GM21381 (cell line): ENCODE results near the gene GMCL2.
"Not testable (repeated sequence)": the region's sequence is repeated elsewhere in the genome, so short reads cannot be mapped to it uniquely, and the experiment has no call there.

ENCODE experiments used
- ATAC-seq: cut with Tn5 transposase; IDR thresholded peaks from one replicate; pipeline ENCODE4 v1.9.1; 2021; ENCODE audit warnings: mild to moderate bottlenecking, moderate library complexity; ENCODE audit not compliant: unreplicated experiment

The GMCL2 gene

GRCh38 chr5:178187014-178187413 is at the start of gene GMCL2:
TSS of gene GMCL2 (minus strand) at chr5:178187371. CDS start at chr5:178187299, 72 bp downstream.
- ATAC-seq: no peak

- no peak for ATAC-seq
These were observed 49.5 kb upstream of the GMCL2 start for GRCh38 chr5:178236679-178237078.

- no peak for ATAC-seq
These were observed 49.0 kb upstream of the GMCL2 start for GRCh38 chr5:178236126-178236525.

GRCh38 chr5:178235588-178235974 is 48.4 kb upstream of the GMCL2 start:
- ATAC-seq: no peak

- ATAC-seq: no peak
These were observed 47.8 kb upstream of the GMCL2 start for GRCh38 chr5:178234750-178235587.

- no peak for ATAC-seq
These were observed 47.1 kb upstream of the GMCL2 start for GRCh38 chr5:178234121-178234749.

- no peak for ATAC-seq
These were observed 45.8 kb upstream of the GMCL2 start for GRCh38 chr5:178232920-178233429.

- ATAC-seq: peak; percentile 58
These were observed 45.2 kb upstream of the GMCL2 start, which contains the start of gene PHYKPL for GRCh38 chr5:178232124-178232919. TSS of gene PHYKPL (minus strand) at chr5:178232802. CDS start at chr5:178232550, 252 bp downstream.

- ATAC-seq: no peak
These were observed 44.5 kb upstream of the GMCL2 start for GRCh38 chr5:178231539-178232123.

GRCh38 chr5:178230879-178231538 is 43.8 kb upstream of the GMCL2 start:
- no peak for ATAC-seq

GRCh38 chr5:178229861-178230260 is 42.7 kb upstream of the GMCL2 start:
- ATAC-seq: no peak

GRCh38 chr5:178229111-178229510 is 41.9 kb upstream of the GMCL2 start:
- not testable (repeated sequence) for ATAC-seq

- no peak for ATAC-seq
These were observed 41.4 kb upstream of the GMCL2 start for GRCh38 chr5:178228609-178229008.

- no peak for ATAC-seq
These were observed 40.8 kb upstream of the GMCL2 start for GRCh38 chr5:178227929-178228328.

GRCh38 chr5:178227138-178227659 is 40.0 kb upstream of the GMCL2 start:
- ATAC-seq: no peak

GRCh38 chr5:178225174-178225573 is 38.0 kb upstream of the GMCL2 start:
- ATAC-seq: no peak

GRCh38 chr5:178224403-178224802 is 37.2 kb upstream of the GMCL2 start:
- ATAC-seq: no peak

- ATAC-seq: no peak
These were observed 36.7 kb upstream of the GMCL2 start for GRCh38 chr5:178223828-178224335.

GRCh38 chr5:178223196-178223773 is 36.1 kb upstream of the GMCL2 start:
- no peak for ATAC-seq
